A673 (cell line): ENCODE data around the gene PACSIN2. TPM values are rescaled to one million over a fixed set of nuclear protein-coding genes. Genes with fewer than 3 reads are reported as not detected.

Experiments used
- BruUV-seq: library from RNA; stranded (reverse); fragments of 400-500 nt; replicated peaks from 2 replicates; lab custom pipeline; 2021; lab: Mats Ljungman, UMichigan
- CTCF ChIA-PET: fragments of 300-600 bp; sonication (Branson Sonifier 250); formaldehyde crosslinking; loops from one replicate; lab custom pipeline; 2022; ENCODE audit warnings: antibody characterized with exemption; lab: Charles Lee
- POLR2A ChIA-PET: fragments of 300-600 bp; sonication (Branson Sonifier 250); formaldehyde crosslinking; loops from one replicate; lab custom pipeline; 2022; ENCODE audit warnings: antibody characterized with exemption; ENCODE audit not compliant: low non-redundant PET; lab: Charles Lee
- DNase-seq: peaks from one replicate; pipeline ENCODE4 v3.0.0-alpha.2; 2015; ENCODE audit warnings: low spot score
- H3K27ac ChIP-seq: fragments of 200-600 bp; sonication (generic); 2 replicates; pipeline ENCODE4 v1.5.1; 2016; ENCODE audit warnings: mixed run types, low read depth, mild to moderate bottlenecking, mixed read lengths, antibody characterized with exemption, low read length; ENCODE audit not compliant: poor library complexity, severe bottlenecking
- H3K27me3 ChIP-seq: fragments of 200-600 bp; sonication (generic); replicated peaks from 2 replicates; pipeline ENCODE4 v1.6.1; 2017; ENCODE audit warnings: mixed run types, low read depth, mild to moderate bottlenecking, mixed read lengths, antibody characterized with exemption, low read length; ENCODE audit not compliant: insufficient read depth, poor library complexity
- H3K36me3 ChIP-seq: fragments of 200-600 bp; sonication (generic); 2 replicates; pipeline ENCODE4 v1.6.1; 2016; ENCODE audit warnings: mixed run types, mild to moderate bottlenecking, mixed read lengths, antibody characterized with exemption, low read length; ENCODE audit not compliant: insufficient read depth, poor library complexity, severe bottlenecking
- H3K4me1 ChIP-seq: fragments of 200-600 bp; sonication (generic); 2 replicates; pipeline ENCODE4 v1.6.1; 2017; ENCODE audit warnings: mixed run types, mild to moderate bottlenecking, mixed read lengths, antibody characterized with exemption, low read length; ENCODE audit not compliant: insufficient read depth, poor library complexity, severe bottlenecking
- H3K4me3 ChIP-seq: fragments of 200-600 bp; sonication (generic); 2 replicates; pipeline ENCODE4 v1.5.1; 2016; ENCODE audit warnings: low read depth, mixed run types, mild to moderate bottlenecking, mixed read lengths, low read length; ENCODE audit not compliant: poor library complexity, severe bottlenecking
- H3K9me3 ChIP-seq: fragments of 200-600 bp; sonication (generic); 2 replicates; pipeline ENCODE4 v1.6.1; 2016; ENCODE audit warnings: mixed run types, low read depth, mild to moderate bottlenecking, mixed read lengths, antibody characterized with exemption, low read length; ENCODE audit not compliant: poor library complexity, severe bottlenecking
- CTCF ChIP-seq: fragments of 300-800, 200-600 bp; sonication (generic); conservative IDR thresholded peaks from 2 replicates; pipeline ENCODE4 v1.5.1; 2017; ENCODE audit warnings: low read depth, mild to moderate bottlenecking, antibody characterized with exemption, low read length, moderate library complexity, mixed read lengths
- EZH2 ChIP-seq: fragments of 200-600 bp; sonication (generic); IDR thresholded peaks from 2 replicates; pipeline ENCODE4 v1.6.1; 2017; ENCODE audit warnings: borderline replicate concordance, low read depth, mild to moderate bottlenecking, mixed read lengths, antibody characterized with exemption, low read length; ENCODE audit not compliant: poor library complexity, severe bottlenecking
- intact Hi-C: fragments of 100-400 bp; cut with micrococcal nuclease; formaldehyde crosslinking; loops from one replicate; pipeline ENCODE4 v1.10.0; 2022; ENCODE audit not compliant: unreplicated experiment
- total RNA-seq: library from RNA; stranded (reverse); gene quantifications from 2 replicates; pipeline ENCODE4 v1.2.3, GENCODE V29; 2021

The PACSIN2 gene
- total RNA-seq, 1 experiment from 2014 or later: 51.8 TPM

- Histone ChIP-seq H3K27ac (no peak overlapping the region), H3K9me3 (no peaks in the 10 kb centered on the region), H3K36me3 (no peaks in the 10 kb centered on the region), H3K4me3 (no peak overlapping the region), H3K4me1 (no peaks in the 10 kb centered on the region), H3K27me3 (no peaks in the 10 kb centered on the region)
- no peak for TF ChIP-seq CTCF
- no peak for TF ChIP-seq EZH2
- ChIA-PET POLR2A (no interaction called here), CTCF (no interaction called here)
- DNase-seq: no peak
- intact Hi-C loops: no loop called here
- no TSS peak for BruUV-seq
Observed at GRCh38 chr22:42933485-42934091, 81.4 kb downstream of the PACSIN2 start.

GRCh38 chr22:42932857-42933484 lies 82.0 kb downstream of the PACSIN2 start:
- intact Hi-C loops: no loop called here
- H3K36me3 ChIP-seq: no peaks in the 10 kb centered on the region
- no peak for DNase-seq
- H3K27ac ChIP-seq: no peak overlapping the region
- ChIA-PET POLR2A (no interaction called here), CTCF (no interaction called here)
- no peaks in the 10 kb centered on the region for H3K9me3 ChIP-seq
- TF ChIP-seq EZH2 (no peak), CTCF (no peak)
- no peaks in the 10 kb centered on the region for H3K27me3 ChIP-seq
- BruUV-seq: no TSS peak
- no peak overlapping the region for H3K4me3 ChIP-seq
- H3K4me1 ChIP-seq: no peaks in the 10 kb centered on the region

- CTCF ChIA-PET: no interaction called here
- Histone ChIP-seq H3K27me3 (no peaks in the 10 kb centered on the region), H3K4me1 (no peaks in the 10 kb centered on the region), H3K4me3 (no peak overlapping the region), H3K27ac (no peak overlapping the region), H3K36me3 (no peaks in the 10 kb centered on the region), H3K9me3 (no peaks in the 10 kb centered on the region)
- POLR2A ChIA-PET: no interaction called here
- no peak for DNase-seq
- TF ChIP-seq EZH2 (no peak), CTCF (no peak)
- intact Hi-C loops: no loop called here
- BruUV-seq: no TSS peak
Observed at GRCh38 chr22:42932197-42932519, 82.8 kb downstream of the PACSIN2 start.
